ENCODE measurements around the gene UBR2. TPM values are rescaled to one million over a fixed set of nuclear protein-coding genes. Genes with fewer than 3 reads are reported as not detected.
"Not testable (repeated sequence)": the region's sequence is repeated elsewhere in the genome, so short reads cannot be mapped to it uniquely, and the experiment has no call there.

Gene UBR2
- total RNA-seq, 2 donors from 2014 or later: 21.6 to 22.5 TPM

DNA sequence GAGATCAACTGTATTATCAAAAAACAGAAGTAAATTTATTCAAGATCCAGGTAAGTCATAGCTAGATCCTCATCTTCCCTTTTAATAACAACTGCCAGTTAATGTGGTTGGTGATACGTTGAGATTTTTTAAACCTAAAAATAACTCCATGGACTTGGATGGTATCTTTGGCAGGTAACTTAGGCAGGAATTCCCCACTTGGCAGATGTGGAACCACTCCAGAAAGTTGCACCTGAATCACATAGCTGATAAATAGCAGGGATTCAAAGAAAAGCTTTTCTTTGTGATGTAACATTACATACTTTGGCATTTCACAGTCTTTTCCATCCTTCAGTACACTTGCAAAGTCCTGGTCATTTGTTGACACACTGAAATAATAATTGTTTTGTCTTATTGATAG, 96.0 kb downstream of the UBR2 start:
- DNase-seq: no peak
- H3K36me3 Mint-ChIP-seq (ENCODE audit: low read depth): peaks cover 50% of the 10 kb centered on the region
- no peak overlapping the region for H3K27ac ChIP-seq (ENCODE audit: low read depth, low read length)
- TF ChIP-seq, protein P1, sequence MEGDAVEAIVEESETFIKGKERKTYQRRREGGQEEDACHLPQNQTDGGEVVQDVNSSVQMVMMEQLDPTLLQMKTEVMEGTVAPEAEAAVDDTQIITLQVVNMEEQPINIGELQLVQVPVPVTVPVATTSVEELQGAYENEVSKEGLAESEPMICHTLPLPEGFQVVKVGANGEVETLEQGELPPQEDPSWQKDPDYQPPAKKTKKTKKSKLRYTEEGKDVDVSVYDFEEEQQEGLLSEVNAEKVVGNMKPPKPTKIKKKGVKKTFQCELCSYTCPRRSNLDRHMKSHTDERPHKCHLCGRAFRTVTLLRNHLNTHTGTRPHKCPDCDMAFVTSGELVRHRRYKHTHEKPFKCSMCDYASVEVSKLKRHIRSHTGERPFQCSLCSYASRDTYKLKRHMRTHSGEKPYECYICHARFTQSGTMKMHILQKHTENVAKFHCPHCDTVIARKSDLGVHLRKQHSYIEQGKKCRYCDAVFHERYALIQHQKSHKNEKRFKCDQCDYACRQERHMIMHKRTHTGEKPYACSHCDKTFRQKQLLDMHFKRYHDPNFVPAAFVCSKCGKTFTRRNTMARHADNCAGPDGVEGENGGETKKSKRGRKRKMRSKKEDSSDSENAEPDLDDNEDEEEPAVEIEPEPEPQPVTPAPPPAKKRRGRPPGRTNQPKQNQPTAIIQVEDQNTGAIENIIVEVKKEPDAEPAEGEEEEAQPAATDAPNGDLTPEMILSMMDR (conservative IDR thresholded peaks at IDR 0.05): no peak
- H3K4me1 Mint-ChIP-seq: no peaks in the 10 kb centered on the region
- no peak overlapping the region for H3K9ac ChIP-seq (ENCODE audit: extremely low read depth, low read length, poor library complexity, severe bottlenecking)
- no peaks in the 10 kb centered on the region for H3K27me3 ChIP-seq (ENCODE audit: control insufficient read depth, insufficient read depth, low read length, poor library complexity, severe bottlenecking)
- H3K4me3 Mint-ChIP-seq: no peak overlapping the region
- H3K36me3 ChIP-seq (ENCODE audit: control insufficient read depth, insufficient read depth, low read length): peaks cover 80% of the 10 kb centered on the region
- 78 to 100% methylated on average over 1 of the region's 1 CpG for WGBS, 2 experiments (ENCODE audit: insufficient coverage in 1 of 2, insufficient read length in 1 of 2)
- H3K4me3 ChIP-seq (ENCODE audit: low read length): no peak overlapping the region
- H3K9me3 Mint-ChIP-seq: no peaks in the 10 kb centered on the region
- H3K9me3 ChIP-seq (ENCODE audit: control insufficient read depth, low read length): no peaks in the 10 kb centered on the region
- H3K27me3 Mint-ChIP-seq (ENCODE audit: insufficient read depth): no peaks in the 10 kb centered on the region
- peak overlapping the region; percentile 1 for H3K27ac Mint-ChIP-seq
- no peaks in the 10 kb centered on the region for H3K4me1 ChIP-seq (ENCODE audit: control insufficient read depth, insufficient read depth, low read length)

DNA sequence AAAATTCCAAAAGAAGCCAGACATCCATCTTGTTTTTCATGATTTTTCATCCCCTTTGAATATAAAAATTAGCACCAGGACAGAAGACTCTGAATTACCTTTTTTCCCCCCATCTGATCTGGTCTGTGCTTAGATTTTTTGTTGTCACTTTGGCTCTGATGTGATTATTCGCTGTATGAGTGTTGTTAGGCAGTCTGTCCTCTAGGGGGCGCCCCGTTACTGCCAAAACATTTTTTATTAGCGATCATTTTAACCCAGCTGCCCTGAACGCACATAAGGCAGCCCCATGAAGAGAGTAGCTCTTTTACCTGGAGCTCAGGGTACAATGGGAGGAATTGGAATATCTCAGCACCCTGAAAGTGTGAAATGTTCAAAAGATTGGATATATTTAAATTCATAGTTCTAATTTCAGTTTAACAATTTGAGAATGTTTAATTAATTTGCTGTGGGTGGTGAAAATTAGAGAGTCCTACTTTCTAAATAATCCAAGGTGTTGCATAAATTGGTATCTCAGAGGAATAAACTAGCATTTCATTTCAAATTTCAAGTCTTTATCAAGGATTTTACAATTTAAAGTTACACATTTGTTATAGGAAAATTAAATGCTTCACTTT, 97.8 kb downstream of the UBR2 start:
- no peak overlapping the region for H3K27ac Mint-ChIP-seq
- H3K9ac ChIP-seq (ENCODE audit: extremely low read depth, low read length, poor library complexity, severe bottlenecking): no peak overlapping the region
- H3K4me1 Mint-ChIP-seq: no peaks in the 10 kb centered on the region

GRCh38 chr6:42664718-42665117, 100.9 kb downstream of the UBR2 start:
- peaks cover 60% of the 10 kb centered on the region for H3K36me3 Mint-ChIP-seq (ENCODE audit: low read depth)
- Histone ChIP-seq H3K9me3 (ENCODE audit: control insufficient read depth, low read length) (no peaks in the 10 kb centered on the region), H3K27me3 (ENCODE audit: control insufficient read depth, insufficient read depth, low read length, poor library complexity, severe bottlenecking) (no peaks in the 10 kb centered on the region), H3K4me1 (ENCODE audit: control insufficient read depth, insufficient read depth, low read length) (no peaks in the 10 kb centered on the region), H3K27ac (ENCODE audit: low read depth, low read length) (no peak overlapping the region), H3K9ac (ENCODE audit: extremely low read depth, low read length, poor library complexity, severe bottlenecking) (no peak overlapping the region), H3K36me3 (ENCODE audit: control insufficient read depth, insufficient read depth, low read length) (peaks cover 64% of the 10 kb centered on the region), H3K4me3 (ENCODE audit: low read length) (no peak overlapping the region)
- no peak overlapping the region for H3K27ac Mint-ChIP-seq
- TF ChIP-seq, protein P1 (conservative IDR thresholded peaks at IDR 0.05): no peak
- H3K9me3 Mint-ChIP-seq: no peaks in the 10 kb centered on the region
- no peak for DNase-seq
- 94 to 100% methylated on average over 1 to 2 of the region's 2 CpGs for WGBS, 2 experiments (ENCODE audit: insufficient coverage in 1 of 2, insufficient read length in 1 of 2)
- no peaks in the 10 kb centered on the region for H3K27me3 Mint-ChIP-seq (ENCODE audit: insufficient read depth)
- no peak overlapping the region for H3K4me3 Mint-ChIP-seq
- no peaks in the 10 kb centered on the region for H3K4me1 Mint-ChIP-seq

More for the DNA sequence above, 97.8 kb downstream of the UBR2 start:
- Histone ChIP-seq H3K27me3 (ENCODE audit: control insufficient read depth, insufficient read depth, low read length, poor library complexity, severe bottlenecking) (no peaks in the 10 kb centered on the region), H3K4me1 (ENCODE audit: control insufficient read depth, insufficient read depth, low read length) (no peaks in the 10 kb centered on the region), H3K36me3 (ENCODE audit: control insufficient read depth, insufficient read depth, low read length) (peaks cover 85% of the 10 kb centered on the region), H3K4me3 (ENCODE audit: low read length) (no peak overlapping the region), H3K27ac (ENCODE audit: low read depth, low read length) (no peak overlapping the region), H3K9me3 (ENCODE audit: control insufficient read depth, low read length) (no peaks in the 10 kb centered on the region)
- Mint-ChIP-seq H3K36me3 (ENCODE audit: low read depth) (peaks cover 60% of the 10 kb centered on the region), H3K4me3 (no peak overlapping the region), H3K9me3 (no peaks in the 10 kb centered on the region), H3K27me3 (ENCODE audit: insufficient read depth) (no peaks in the 10 kb centered on the region)
- WGBS, 2 experiments (ENCODE audit: insufficient coverage in 1 of 2, insufficient read length in 1 of 2): 15% methylated on average over 5 of the region's 5 CpGs; no CpG with 5 or more reads in 1 of the 2 experiments
- TF ChIP-seq, protein P1 (conservative IDR thresholded peaks at IDR 0.05): peak; percentile 95
- DNase-seq: peak; percentile 93

DNA sequence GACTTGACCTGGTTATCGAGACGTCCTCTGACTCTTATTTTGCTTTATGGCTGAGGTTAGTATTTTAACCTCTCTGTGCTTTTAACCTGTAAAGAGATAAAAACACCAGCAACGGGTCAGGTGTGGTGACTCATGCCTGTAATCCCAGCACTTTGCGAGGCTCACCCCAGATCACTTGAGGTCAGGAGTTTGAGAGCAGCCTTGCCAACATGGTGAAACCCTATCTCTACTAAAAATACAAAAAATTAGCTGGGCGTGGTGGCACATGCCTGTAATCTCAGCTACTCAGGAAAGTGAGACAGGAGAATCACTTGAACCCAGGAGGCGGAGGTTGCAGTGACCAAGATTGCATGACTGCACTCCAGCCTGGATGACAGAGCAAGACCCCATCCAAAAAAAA, 110.5 kb downstream of the UBR2 start:
- peaks cover 74% of the 10 kb centered on the region for H3K36me3 ChIP-seq (ENCODE audit: control insufficient read depth, insufficient read depth, low read length)
- H3K27me3 ChIP-seq (ENCODE audit: control insufficient read depth, insufficient read depth, low read length, poor library complexity, severe bottlenecking); DNase-seq; H3K9me3 Mint-ChIP-seq; H3K9me3 ChIP-seq (ENCODE audit: control insufficient read depth, low read length); H3K27ac ChIP-seq (ENCODE audit: low read depth, low read length); H3K4me3 Mint-ChIP-seq; H3K27ac Mint-ChIP-seq; H3K4me3 ChIP-seq (ENCODE audit: low read length); H3K4me1 Mint-ChIP-seq; H3K27me3 Mint-ChIP-seq (ENCODE audit: insufficient read depth); H3K9ac ChIP-seq (ENCODE audit: extremely low read depth, low read length, poor library complexity, severe bottlenecking); H3K4me1 ChIP-seq (ENCODE audit: control insufficient read depth, insufficient read depth, low read length): not testable (repeated sequence)
- 90 to 95% methylated on average over 6 of the region's 6 CpGs for WGBS, 2 experiments (ENCODE audit: insufficient coverage in 1 of 2, insufficient read length in 1 of 2)
- H3K36me3 Mint-ChIP-seq (ENCODE audit: low read depth): peaks cover 76% of the 10 kb centered on the region

All from endodermal cell (in vitro differentiated cells).